Bone marrow (tissue), 2 donors: ENCODE results near the gene POMGNT1.
"Not testable (repeated sequence)": the region's sequence is repeated elsewhere in the genome, so short reads cannot be mapped to it uniquely, and the experiment has no call there.

Experiments used
- DNase-seq, 2 donors: peaks; one replicate each; lab custom pipeline; 2025; lab: John Stamatoyannopoulos, UW

Gene POMGNT1

GRCh38 chr1:46197964-46198811, at the start of gene POMGNT1:
Gene POMGNT1 (minus strand): TSS chr1:46198434. CDS start chr1:46197821, 613 bp downstream.
- peak; percentile 16 to 41 for DNase-seq

- DNase-seq = peak; percentile 88 to 98
Measured at GRCh38 chr1:46247436-46248121, 49.3 kb upstream of the POMGNT1 start, which contains the start of gene RAD54L. Gene RAD54L (plus strand): TSS chr1:46247763. CDS start chr1:46248406, 643 bp downstream.

GRCh38 chr1:46246548-46247435, 48.6 kb upstream of the POMGNT1 start:
- DNase-seq = peak in 1 of 2 donors; percentile 48

GRCh38 chr1:46246136-46246535, 47.9 kb upstream of the POMGNT1 start:
- DNase-seq = not testable (repeated sequence)

- DNase-seq = no peak
Measured at GRCh38 chr1:46244656-46245371, 46.6 kb upstream of the POMGNT1 start.

GRCh38 chr1:46243831-46244230, 45.6 kb upstream of the POMGNT1 start:
- DNase-seq = not testable (repeated sequence)

- no peak for DNase-seq
Measured at GRCh38 chr1:46242918-46243317, 44.7 kb upstream of the POMGNT1 start.

- not testable (repeated sequence) for DNase-seq
Measured at GRCh38 chr1:46241733-46242132, 43.5 kb upstream of the POMGNT1 start.

- DNase-seq = not testable (repeated sequence)
Measured at GRCh38 chr1:46238865-46239264, 40.6 kb upstream of the POMGNT1 start.

- no peak for DNase-seq
Measured at GRCh38 chr1:46236882-46237281, 38.6 kb upstream of the POMGNT1 start.

GRCh38 chr1:46231231-46231630, 33.0 kb upstream of the POMGNT1 start:
- not testable (repeated sequence) for DNase-seq

- no peak for DNase-seq
Measured at GRCh38 chr1:46224966-46225365, 26.7 kb upstream of the POMGNT1 start.

GRCh38 chr1:46223472-46223943, 25.3 kb upstream of the POMGNT1 start:
- peak in 1 of 2 donors; percentile 47 for DNase-seq

- not testable (repeated sequence) for DNase-seq
Measured at GRCh38 chr1:46223055-46223454, 24.8 kb upstream of the POMGNT1 start.

- no peak for DNase-seq
Measured at GRCh38 chr1:46221749-46222148, 23.5 kb upstream of the POMGNT1 start.

GRCh38 chr1:46220808-46221207, 22.6 kb upstream of the POMGNT1 start:
- DNase-seq = no peak

- no peak for DNase-seq
Measured at GRCh38 chr1:46219551-46220520, 21.6 kb upstream of the POMGNT1 start.

- no peak for DNase-seq
Measured at GRCh38 chr1:46218443-46218842, 20.2 kb upstream of the POMGNT1 start.

- DNase-seq = no peak
Measured at GRCh38 chr1:46215504-46215903, 17.3 kb upstream of the POMGNT1 start.

- DNase-seq = no peak
Measured at GRCh38 chr1:46211051-46211450, 12.8 kb upstream of the POMGNT1 start.
